NOMO-1 (cell line): ENCODE measurements around the gene ARHGAP15.

ENCODE experiments used
- DNase-seq, 2 experiments: peaks; one replicate each; lab custom pipeline; 2025; ENCODE audit not compliant: unreplicated experiment in 2 of 2; lab: John Stamatoyannopoulos, UW

Gene ARHGAP15

DNA sequence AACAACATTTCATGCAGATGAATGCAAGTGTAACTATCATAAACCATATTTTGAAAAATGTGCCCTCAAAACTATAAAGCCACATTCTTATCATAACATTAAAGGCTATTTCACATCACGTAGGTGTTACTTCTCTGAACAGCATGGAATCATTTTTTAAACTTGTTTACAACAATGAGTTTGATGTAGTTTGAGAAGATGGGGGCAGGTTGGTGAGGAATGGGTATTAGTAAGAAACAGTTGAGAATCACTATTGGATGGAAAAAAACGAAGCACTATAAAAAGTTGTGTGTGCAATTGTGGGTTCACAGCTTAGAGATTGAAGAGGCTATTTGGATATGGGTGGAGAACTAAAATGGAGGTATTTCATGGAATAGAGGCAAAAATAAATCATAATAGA lies 569.1 kb downstream of the ARHGAP15 start:
- no peak for DNase-seq

DNA sequence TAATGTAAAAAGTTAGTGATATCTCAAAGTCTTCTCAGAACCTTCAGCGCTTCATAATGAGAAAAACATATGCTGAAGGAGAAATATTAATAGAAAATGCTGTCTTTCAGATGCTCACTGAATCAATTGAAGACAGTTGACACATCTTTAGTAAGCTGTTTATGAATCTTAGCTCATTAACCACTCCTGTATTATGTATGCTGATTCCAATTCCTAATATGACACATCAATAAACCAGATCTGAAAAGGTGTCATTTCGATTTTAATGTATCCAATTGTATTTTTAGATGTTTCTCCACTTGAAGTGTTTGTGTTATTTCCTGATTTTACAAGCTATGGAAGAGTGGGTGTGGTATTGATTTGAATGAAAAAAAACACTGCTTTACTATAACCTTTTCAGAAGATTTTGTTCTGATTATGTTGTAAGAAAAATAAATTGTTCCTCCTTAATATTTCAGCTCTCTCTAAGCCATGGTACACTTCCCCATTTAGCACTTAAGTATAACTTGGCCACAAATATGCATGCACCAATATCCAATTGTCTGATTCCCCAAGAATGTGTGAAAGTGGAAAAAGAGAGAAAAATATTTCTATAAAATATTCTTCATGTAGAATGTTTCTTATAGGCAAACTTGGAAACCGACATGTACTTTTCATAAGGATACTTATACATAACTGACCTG lies 569.8 kb downstream of the ARHGAP15 start:
- peak in 1 of 2 experiments; percentile 4 for DNase-seq

DNA sequence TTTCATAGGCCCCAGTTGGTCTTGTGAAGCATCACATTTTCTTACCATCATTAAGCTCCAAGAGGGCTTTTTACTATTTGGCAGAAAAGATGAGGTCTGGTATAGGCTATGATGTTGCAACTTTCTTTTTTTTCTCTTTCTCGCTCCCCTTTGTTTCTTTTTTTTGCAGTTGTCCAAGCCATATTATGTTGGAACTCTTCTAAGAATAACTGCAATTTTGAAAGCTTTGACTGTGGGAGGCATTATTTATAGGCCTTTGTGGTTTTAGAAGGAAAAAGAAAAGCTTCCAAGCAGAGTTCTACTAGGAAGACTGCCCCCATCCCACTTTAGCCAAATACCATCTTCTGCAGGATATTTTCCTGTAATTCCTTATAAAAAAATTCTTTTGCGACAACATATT lies 571.6 kb downstream of the ARHGAP15 start:
- DNase-seq, result no peak

DNA sequence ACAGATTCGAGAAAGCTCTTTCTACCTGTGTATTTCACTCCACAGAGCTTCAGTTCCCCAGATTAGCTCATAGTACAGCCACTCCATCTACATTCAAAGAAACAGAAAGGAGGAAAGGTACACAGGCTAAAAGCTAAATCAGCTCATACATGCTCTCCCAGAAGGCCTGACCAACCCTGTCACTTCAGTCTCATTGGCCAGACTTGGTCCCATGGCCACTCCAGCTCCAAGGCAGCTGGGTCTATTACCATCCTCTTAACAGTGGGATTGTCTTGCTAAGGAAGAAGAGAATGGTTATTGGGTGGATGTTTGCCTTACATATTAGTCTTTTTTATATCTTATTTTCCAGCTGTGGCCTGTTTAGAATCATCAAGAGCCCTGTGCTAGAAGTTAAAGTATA lies 572.6 kb downstream of the ARHGAP15 start:
- DNase-seq, result no peak

DNA sequence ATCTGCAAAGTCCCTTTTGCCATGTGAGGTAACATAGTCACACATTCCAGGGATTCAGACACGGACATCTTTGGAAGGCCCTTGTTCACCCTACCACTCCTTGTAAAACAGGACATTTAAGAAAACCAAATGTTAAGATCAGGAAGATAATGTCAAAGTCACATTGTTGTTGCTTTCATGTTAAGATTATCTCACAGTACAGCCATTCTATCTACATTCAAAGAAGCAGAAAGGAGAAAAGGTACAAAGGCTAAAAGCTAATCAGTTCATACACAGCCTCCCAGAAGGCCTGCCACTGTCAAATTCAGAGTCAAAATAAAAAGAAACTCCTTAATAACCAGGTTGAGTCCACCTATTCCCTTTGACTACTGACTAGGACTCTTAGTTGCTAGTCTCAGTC lies 573.7 kb downstream of the ARHGAP15 start:
- no peak for DNase-seq

DNA sequence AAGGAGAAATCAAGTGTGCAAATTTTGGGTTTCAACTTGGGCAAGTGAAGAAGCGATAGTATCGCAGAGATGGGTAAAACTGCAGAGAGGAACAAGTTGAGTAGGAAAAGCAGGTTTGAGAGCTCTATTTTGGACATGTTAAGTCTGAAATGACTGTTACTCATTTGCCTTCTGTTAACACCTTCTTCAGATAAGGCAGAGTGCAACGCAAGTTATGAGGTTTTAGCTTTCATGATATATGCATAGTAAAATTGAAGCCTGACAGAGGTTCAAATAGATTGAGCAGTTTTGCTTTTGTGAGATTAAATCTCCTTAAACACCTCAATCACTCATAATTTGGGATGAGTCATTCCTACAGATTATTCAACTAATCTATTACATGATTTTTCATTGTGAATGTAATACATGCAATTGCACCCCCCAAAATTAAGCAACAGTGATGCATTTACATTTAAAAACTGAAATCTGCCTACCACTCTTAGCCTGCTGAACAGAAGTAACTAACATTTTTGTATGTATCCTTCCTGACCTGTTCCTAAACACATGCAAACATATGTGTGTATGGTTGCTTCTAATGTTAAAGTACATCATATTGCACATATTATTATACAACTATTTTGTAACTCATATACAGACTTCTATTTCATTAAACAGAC lies 575.4 kb downstream of the ARHGAP15 start:
- no peak for DNase-seq

DNA sequence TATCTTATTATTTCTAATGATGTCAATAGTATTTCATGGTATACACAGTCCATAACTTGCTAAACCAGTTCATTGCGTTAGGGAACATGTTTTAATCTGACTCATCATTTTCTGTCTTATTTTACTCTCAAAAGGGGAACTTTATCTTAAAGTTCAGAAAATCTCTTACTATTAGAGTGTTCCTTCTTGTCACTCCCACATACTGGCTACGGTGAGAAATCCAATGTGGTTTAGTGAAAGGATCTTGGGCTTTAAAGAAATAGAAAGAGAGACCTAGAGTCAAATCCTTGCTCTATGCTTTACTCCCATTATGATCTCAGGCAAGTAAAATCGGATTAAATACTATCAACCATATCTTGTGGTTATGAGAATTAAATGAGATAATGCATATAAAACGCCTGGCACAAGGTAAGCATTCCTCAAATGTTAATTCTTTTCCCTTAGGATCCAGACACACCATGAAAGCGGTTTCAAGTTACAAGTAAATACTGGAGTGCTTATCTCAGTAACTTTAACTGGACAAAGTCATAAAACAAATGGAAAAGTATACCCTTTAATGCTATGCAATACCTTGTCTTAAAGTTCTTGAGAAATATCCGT lies 576.0 kb downstream of the ARHGAP15 start:
- DNase-seq, result peak in 1 of 2 experiments; percentile 23

DNA sequence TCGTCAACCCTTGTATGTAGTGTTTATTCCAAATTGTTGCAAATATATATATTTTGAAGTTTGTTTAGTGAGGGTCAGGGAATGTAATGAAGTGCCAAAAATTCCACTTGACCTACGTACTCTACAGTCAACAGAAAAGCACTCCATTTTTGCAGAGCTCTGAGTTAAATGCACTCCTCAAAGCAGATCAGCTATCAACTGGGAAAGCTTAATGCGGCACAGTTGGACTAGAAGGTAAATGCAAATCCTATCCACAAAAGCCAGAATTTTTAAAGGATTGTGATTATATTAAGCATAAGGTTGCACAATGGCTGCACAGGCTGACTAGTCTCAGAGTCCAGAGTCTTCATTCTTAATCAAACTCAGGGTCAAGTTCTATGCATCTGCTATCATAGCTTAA lies 577.1 kb downstream of the ARHGAP15 start:
- DNase-seq, result no peak

DNA sequence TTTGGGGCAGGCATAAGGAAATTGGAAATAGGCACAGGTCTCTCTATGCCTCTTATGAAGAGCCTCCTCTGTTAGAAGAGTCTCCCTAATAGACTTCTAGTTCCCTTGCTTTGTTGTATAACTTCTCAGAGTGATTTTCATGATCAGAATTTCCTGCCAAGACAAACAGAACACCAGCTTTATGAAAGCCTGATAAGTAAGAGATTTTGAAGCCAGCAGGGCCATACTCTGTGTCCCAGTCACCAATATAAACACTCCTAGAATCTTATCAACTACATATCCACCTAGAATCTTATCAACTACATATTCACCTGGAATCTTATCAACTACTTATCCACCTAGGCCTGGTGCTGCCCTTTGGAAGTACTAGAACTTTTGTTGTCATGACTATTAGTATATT lies 579.5 kb downstream of the ARHGAP15 start:
- no peak for DNase-seq

DNA sequence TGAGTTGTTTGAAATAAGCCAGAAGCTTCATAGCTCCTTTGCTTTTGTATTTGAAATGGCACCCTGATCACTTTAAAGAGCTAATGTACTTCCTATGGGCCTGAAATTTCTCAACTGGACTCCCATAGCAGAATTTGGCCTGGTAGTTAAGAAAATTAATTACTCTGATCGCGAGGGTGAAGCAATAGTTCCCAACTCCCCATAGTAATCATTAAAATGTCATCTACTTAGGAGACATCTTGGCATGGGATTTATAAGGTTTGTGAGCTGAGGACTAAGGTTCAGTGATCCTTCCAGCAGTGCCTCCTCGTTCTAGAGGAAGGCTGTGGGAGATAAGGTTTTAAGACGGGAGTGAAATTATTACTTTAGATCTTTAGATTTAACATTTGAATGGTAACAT lies 581.0 kb downstream of the ARHGAP15 start:
- no peak for DNase-seq

DNA sequence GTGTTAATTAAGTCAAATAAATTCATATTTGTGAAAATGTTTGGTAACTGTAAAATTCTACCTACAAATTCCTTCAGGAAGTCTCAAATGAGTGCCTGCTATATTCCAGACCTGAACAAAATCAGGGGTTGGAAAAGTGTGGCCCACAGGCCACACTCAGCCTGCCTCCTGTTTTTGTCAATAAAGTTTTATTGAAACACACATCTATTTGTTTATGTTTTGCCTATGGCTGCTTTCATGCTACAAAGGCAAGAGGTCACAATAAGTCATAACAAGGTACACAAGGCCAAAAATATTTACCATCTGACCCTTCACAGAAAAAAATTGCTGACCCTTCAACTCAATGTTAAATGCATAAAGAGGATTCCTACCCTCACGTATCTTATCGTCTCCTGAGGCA lies 581.7 kb downstream of the ARHGAP15 start:
- no peak for DNase-seq

DNA sequence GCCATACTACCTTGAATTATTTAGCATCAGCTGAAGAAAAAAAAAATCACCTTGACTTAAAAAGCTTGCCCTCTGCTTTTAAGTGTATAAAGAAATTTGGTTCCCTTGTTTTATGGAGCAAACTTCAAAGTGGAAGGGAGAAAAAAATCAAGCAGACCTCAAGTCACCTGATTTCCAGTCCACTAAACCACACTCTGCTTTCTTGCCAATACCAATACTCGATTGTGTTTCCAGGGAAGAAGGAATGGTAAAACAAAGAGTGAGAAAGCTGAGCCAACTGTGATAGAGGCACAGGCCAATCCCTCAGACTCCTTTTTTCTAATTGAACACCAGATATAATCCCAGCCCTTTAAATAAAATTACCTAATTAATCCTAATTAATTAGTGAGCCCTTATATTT lies 587.3 kb downstream of the ARHGAP15 start:
- DNase-seq, result no peak

DNA sequence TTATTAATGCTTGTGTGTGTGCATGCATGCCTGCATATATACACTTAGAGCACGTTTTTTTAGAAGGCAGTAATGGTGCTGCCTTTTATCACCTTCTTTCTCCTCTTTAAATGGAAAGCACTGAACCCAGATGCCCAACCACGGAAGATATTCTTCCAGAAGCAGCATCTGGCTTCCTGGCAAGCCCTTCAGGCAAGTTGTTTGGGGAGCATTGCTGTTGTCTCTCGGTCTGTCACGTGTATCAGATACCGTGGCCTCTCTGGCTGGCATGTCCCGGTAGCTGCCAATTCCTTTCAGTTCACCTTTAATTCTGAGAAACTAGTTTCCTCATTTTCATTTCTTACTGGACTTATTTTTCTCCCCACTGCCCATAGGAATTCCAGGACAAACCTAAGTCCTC lies 587.8 kb downstream of the ARHGAP15 start:
- no peak for DNase-seq

DNA sequence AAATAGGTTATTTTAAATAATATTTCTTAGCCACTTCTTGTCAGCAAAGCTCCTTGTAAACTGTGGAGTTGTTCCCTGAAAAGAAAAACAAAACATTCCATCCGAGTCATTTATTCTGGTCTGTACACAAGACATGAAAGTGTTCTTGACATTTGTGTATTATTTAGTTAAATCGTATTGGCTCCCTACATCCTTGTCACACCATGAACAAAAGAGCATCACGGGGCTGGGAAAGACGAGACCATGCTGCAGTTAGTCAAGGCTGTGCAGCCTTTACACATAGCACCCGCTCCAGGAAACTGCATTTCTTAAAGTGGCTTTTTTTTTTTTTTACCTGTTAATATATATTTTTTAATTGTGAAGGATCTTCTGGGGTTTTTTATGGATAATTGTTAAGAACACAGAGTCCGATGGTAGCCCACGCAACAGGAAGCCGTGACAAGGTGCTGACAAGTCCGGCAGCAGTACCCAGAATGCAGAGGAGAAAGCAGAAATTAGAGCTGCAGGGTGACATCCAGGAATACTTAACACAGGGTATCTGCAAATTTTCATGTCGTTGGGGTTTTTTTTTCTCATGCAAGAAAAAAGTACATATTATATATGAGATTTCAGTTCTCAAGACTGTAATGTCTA lies 588.4 kb downstream of the ARHGAP15 start:
- no peak for DNase-seq

DNA sequence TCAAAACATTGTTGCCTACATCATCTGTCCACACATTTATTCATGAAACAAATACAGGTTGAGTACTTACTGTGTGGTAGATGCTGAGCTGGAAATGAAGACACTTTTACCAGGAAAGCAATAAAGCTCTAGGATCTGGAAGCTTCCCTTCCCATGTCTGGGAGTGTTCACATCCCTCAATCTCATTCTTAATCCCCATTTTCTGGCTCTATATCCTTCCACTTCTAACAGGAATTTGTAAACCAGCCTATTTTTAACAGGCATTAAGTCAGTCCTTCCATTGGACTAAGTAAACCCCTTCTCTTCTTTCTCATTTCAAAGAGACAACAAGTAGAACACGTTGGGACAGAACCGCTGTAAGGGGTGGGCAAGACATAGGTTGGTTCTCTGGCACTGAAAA lies 589.5 kb downstream of the ARHGAP15 start:
- DNase-seq, result no peak

DNA sequence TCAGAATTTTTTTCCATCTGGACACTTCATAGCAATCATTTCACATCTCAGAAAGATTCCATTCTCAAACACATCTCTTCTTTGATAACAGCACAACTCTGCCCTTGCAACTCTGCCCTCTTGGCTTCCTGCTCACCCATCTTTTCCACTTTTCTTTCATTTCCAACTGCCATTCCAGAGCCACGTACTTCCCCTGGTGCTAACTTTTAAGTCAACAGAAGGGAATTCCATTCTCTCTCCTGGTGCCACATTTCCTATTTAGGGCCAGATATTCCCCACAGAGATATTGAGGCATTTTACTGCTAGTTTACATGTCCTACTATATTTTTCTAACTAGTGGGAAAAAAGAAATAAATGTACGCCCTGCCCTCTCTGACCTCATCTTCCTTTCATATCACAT lies 590.2 kb downstream of the ARHGAP15 start:
- no peak for DNase-seq

DNA sequence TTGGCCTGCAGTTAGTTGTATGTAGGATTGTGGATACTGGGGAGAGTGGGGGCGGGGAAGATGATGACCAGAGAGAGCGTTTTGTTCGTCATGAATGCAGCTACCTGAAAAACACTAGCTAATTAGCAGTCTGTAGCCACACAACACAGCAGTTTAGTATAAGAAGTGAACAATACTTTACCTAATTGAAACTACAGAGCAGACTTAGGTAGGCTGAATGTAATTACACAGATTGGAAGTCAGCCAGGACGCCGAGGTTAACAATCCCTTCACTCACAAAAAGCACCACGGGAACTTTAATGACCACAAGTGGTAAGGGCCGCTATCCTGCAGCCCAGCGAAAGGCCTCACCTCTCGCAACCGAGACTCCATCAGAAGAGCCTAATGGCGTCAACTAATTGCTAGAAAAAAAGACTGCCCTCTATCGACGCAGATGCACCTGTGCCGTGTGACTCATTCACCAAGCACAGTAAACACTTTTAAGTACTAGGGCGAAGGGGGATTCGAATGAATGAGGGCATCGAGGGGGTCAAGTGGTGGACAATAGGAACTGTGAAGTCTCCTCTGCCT lies 591.0 kb downstream of the ARHGAP15 start:
- no peak for DNase-seq

DNA sequence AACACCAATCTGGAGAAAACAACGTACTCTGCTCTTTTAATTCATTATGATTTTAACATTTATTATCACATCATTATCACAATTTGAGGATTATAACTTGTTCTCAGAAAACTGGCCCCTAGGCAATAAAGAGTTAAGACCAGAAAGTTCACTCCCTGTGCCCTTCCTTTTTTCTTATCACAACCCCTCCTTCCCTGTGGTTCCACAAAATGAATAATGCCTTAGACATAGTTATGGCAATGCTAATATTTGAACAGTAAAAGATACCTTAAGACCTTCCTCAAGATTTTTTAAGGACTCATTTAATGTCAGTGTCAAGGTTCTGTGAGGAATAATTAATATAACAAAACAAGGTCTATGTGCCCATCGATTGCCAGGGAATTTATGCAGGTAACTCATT lies 596.2 kb downstream of the ARHGAP15 start:
- no peak for DNase-seq

DNA sequence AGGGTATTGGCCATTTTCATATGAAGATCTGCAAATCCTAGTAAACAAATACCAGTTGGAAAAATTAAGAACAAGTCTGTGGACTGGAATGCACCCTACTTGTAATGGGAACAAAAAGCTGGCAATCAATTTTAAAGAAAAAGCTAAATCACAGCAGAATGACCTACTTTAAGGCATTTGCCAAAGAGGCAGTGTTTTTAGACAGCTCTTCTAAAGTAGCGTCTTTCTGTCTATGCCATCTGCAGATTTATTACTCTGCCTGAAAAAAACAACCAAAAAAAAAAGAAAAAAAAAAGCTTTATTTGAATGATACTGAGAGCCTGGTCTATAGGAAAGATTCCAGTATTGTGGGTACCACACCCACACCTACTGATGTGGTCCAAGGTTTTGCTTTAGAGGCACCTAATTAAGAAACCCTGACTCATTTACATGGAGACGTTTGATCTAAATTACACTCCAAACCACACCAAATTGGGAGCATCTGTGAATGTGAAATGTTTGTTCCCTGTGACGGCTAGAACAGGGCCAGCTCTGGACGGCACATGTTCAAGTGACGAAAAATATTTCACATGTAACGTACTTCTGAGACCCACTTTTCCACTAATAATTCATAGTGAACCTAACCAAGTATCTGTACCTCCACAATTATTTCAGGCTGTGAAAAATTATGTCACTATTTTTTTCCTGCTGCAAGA lies 597.1 kb downstream of the ARHGAP15 start:
- DNase-seq, result no peak

DNA sequence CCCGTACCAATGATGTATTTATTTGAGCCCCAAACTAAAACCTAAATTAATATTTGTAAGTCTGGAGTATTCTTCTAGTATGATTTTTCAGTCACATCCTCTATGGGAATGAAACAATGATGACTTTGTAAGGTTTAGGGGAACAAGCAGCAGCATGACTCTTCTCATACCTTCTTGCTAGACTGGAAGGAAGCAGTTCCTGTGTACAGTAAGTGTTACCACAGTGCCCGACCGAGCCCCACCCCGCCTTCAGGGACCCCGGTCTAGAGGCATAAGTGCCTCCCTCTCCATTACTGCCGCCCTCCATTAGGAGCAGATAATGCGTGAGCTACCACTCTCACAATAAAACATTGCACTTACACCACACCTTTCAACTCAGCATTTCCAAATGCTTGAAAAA lies 599.3 kb downstream of the ARHGAP15 start:
- no peak for DNase-seq

DNA sequence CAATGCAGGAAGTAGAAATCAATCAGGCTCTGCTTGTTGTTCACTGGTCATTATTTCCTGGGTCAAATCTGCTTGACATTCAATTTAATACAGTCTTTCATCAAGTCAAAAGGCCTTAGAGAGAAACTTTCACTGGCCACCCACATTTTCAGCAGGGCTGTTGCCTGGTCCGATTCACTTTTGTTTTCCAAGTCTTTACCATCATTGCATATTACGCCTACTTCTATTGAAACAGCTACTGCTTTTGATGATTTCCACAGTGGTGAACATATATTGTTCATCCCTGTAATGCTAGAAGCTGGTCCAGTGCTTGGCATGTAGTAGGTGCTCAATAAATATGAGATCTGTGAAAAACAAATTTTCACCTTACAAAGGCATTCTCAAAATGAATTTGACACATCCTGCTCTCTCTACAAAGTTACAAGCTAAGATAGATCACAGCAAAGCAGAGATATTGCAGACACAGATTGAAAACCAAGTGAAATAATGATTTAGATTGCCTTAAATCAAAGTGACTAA lies 600.1 kb downstream of the ARHGAP15 start:
- DNase-seq, result no peak
